NOMO-1 (cell line): ENCODE results near the gene IL34.
"Not testable (repeated sequence)": the region's sequence is repeated elsewhere in the genome, so short reads cannot be mapped to it uniquely, and the experiment has no call there.

Experiments
- DNase-seq, 2 experiments: peaks; one replicate each; lab custom pipeline; 2025; ENCODE audit not compliant: unreplicated experiment in 2 of 2; lab: John Stamatoyannopoulos, UW

Gene IL34

GRCh38 chr16:70656712-70657263 lies 10.4 kb downstream of the IL34 start:
- DNase-seq: no peak

DNA sequence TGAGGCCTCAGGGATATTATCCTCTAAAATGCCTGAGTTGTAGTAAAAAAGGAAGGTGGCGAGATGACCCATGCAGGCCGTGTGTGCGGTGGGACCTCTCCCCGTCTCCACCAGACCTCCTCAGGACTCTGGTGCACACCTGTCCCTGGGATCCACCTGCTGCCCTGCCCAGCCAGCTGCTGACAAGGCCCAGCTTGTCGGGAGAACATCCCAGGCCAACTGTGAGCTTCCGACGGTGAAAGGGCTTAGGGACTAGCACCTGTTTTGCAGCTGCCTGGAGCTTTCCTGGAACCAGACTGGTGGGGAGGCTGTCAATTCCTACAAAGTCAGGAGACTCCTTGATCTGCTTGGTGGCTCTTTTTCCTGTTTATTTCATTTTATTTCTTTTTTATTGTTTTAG lies 11.6 kb downstream of the IL34 start:
- no peak for DNase-seq

- DNase-seq: no peak
Measured at GRCh38 chr16:70658921-70659320, 12.6 kb downstream of the IL34 start.

DNA sequence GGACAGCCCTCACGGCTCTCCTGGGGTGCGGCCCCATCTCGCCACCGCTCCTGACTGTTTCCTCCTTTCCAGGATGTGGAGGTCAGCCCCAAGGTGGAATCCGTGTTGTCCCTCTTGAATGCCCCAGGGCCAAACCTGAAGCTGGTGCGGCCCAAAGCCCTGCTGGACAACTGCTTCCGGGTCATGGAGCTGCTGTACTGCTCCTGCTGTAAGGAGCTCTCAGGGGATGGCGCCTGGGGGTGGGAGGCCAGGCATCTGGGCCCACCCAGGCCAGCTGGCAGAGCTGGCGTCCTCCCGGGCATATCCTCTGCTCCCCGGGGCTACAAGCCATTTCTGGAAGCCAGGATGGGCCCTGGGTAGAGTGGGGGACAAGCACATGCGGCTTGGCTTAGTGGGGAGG lies 13.2 kb downstream of the IL34 start:
- DNase-seq: no peak

GRCh38 chr16:70659953-70660671 lies 13.8 kb downstream of the IL34 start:
- DNase-seq: no peak

DNA sequence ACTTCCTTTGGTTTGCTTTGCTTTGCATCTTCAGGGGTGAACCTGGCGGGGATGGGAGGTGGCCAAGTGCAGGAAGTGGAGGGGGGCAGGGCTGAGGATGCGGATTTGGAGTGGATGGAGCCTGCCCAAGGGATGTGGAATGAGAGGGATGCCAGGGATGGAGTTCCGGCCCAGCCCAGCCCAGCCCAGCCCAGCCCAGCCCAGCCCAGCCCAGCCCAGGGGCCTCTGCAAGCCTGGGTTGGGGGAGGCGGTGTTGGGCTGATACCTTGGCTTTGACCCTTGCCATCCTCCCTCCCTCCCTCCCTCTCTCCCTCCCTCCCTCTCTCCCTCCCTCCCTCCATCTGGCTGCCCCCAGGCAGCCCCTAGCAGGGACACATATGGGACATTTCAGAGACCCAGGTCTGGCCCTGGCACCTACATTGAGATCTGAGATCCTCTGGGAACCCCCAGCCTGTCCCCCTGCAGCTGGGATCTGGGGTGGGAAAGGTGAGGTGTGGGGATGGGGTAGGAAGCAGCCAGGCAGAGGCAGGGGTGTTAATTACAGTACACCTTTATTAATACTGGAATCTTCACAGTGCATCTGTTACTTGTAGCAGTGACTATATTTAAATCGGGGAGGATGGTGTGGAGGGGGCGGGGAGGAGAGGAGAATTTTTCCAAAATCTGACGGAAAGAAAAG lies 14.5 kb downstream of the IL34 start:
- DNase-seq: no peak

DNA sequence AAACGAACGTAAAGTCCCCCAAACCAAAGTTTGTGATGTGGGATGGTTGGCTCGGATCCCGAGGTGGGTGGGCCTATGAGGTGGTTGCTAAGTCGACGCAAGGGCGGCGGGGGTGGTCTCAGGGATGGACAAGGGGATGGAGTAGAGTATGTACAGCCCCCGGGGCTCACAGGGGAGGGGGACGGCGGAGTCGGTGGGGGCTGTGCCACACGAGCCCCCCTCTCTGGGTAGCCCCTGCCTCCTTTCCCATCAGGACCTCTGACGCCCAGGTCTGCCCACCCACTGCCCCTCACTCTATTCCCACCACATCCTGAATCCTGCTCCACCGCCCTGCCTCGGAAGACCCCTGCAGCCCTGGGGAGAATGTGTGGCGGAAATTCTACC lies 15.2 kb downstream of the IL34 start:
- no peak for DNase-seq

- DNase-seq: no peak
Measured at GRCh38 chr16:70661918-70662641, 15.7 kb downstream of the IL34 start.

- no peak for DNase-seq
Measured at GRCh38 chr16:70662991-70663523, 16.7 kb downstream of the IL34 start.

DNA sequence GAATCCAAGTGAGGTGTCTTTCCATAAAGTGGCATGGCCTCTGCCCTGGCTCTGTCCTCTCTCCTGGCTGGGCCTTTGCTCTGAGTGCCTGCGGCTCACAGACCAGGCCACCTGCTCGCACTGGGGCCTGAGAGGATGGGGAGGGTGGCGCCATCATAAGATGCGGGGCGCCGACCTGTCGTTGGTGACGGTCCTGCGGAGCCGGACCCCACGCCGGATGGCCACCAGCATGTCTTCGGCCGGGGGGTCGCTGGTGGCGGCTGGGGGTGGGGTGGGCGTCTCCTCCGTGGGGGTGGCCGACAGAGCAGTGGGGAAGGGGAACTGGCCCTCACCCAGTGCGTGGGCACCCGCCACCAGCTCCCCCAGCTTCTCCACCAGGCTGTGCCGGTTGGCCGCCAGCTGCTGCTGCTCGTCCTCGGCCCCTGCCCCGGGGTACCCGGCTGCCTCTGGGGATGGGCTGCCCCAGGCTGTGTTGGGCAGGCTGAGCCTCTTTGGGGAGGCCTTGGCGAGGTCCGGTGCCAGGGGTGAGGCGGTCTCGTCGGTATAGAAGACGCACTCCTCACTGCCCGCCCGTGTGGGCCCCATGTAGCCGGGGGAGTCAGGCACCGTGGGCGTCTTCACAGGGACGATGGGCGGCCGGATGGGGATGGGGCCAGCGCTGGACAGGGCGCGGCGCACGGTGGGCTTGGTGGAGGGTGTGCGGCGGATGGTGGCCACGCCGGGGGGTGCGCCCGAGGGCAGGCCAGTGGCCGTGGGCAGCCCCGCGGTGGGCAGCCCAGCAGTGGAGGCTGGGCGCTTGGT lies 17.4 kb downstream of the IL34 start:
- no peak for DNase-seq

GRCh38 chr16:70664325-70665112 lies 18.2 kb downstream of the IL34 start:
- DNase-seq: no peak

DNA sequence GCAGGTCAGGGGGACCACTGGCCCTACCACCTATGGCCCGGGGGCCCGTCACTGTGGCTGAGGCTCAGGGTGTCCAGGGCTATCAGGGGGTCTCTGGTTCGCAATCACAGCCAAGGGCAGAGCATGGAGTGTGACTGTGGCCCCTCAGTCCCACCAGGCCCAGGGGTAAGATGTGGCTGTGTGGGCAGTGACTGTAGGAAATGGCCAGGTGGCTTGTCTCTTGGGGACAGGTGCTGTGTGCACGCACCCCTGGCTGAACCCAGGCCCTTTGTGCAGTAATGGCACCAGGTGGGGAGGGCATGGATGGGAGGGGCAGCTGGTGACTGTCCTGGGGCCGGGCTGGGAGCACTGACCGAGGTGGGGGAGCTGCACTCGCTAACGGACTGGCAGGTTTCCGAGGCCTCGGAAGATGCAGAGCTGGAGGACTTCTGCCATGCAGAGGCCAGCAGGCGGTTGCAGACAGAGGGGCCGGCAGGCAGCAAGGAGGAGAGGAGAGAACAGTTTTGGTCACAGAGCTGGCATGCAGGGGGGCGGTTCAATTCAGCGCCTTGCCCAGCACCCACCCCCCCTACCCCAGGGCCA lies 18.8 kb downstream of the IL34 start:
- DNase-seq: no peak

- no peak for DNase-seq
Measured at GRCh38 chr16:70665806-70666735, 19.7 kb downstream of the IL34 start.

DNA sequence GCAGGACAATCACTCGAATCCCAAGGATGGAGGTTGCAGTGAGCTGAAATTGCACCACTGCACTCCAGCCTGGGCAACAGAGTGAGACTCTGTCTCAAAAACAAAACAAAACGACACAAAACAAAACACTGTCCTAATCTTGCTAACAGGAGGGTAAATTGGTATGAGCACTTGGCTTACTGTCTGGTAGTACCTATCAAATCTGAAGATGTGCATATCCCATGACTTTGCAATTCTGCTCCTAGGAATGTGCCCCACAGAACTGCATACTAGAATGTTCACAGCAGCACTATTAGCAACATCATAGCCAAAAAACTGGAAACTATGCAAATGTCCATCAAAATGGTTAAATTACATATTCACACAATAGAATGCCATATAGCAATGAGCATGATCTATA lies 23.8 kb downstream of the IL34 start:
- DNase-seq: no peak

GRCh38 chr16:70670938-70671337 lies 24.6 kb downstream of the IL34 start:
- not testable (repeated sequence) for DNase-seq

GRCh38 chr16:70674221-70675014 lies 28.1 kb downstream of the IL34 start:
- DNase-seq: no peak

- DNase-seq: no peak
Measured at GRCh38 chr16:70675851-70676513, 29.6 kb downstream of the IL34 start.
